Measurements from ENCODE around the gene PYGO2.
"Not testable (repeated sequence)": the region's sequence is repeated elsewhere in the genome, so short reads cannot be mapped to it uniquely, and the experiment has no call there.

The PYGO2 gene

DNA sequence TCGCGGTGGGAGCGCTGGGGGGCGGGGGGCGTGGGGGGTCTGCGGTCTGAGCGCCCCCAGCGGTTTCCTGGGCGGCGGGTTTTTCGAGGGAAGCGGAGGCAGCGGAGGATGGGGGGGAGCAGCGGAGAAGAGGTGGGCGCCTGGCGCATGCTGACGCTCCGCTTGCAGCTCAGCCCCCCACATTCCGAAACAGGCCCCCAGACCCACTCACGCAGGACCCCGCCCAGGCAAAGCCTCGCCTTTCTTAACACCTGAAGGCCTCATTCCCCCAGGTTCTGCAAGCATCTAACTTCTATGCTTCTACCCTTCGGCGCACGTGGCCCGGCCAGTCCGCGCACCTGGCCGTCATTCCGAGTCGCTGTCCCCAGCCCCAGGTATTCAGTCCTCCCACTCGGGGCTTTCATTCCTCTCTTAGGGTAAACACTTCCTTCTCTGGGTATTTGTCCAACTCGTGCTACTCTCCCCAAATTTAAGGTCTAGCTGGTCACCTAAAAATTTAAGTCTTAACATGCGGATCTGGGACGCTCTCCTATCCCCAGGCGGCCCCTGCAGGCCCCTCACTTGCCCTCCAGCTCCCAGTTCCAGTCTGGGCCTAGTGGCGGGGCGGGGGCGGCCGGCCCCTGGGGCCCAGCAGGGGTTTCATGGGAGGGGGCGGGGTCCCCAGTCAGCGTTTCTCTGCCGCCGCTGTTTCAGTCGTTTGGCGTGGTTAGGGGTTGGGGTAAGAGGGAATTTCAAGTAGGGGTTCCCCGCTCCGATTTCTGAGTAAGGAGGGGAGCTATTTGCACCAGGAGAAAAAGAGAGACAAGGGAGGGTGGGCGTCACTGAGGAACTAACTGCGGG, 38.2 kb upstream of the PYGO2 start:
- DNase-seq = peak; percentile 65

DNA sequence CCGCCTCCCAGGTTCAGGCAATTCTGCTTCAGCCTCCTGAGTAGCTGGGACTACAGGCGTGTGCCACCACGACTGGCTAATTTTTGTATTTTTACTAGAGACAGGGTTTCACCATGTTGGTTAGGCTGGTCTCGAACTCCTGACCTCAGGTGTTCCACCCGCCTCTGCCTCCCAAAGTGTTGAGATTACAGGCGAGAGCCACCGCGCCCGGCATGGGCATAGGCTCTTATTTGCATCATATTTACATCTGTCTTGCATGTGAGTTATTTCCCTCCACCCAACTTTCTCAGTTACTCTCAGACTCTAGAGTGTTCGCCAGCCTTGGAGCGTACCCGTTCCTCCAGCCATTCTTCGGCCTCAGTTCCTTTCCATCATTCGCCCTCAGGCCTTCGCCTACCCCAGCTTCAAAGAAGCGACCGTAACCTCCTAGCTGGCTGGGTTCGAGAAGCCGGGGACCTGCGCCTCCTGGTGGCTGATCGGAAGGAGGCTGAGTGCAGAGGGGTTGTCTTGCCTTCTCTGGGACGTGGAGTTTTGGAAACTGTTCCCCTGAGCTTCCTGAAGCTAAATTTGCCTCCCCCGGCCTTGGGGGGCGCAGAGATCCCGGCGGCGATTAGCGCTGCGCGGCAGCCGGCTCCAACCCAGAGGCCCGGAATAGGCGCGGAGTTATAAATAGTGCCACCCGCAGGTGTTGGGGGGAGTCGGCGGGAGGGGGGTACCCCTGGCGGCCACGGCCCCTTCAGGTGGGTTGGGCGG, 37.4 kb upstream of the PYGO2 start:
- DNase-seq = peak; percentile 91

DNA sequence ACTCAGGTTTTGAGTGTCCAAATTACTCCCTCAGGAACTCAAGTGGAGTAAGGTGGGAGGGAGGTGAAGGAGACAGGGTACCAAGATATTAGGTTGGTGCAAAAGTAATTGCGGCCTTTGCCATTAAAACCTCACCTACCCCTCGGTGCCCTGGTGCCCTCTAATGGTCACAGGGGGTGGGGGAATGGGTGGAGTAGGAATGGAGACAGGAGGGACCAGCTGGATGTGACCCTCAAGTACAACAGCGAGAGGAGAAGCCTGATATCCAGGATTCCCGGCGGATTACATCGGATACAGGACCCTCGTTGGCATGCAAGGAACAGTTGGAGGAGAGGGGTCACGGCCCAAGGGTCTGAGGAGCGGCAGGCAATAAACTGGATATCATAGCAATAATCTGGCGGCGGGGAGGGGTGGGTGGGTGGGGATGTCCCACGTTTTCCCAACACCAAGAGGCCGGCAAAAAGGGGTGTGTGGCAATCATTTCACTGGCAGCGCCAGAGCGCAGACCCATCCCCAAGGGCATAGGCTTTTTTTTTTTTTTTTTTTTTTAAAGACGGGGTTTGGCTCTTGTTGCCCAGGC, 36.7 kb upstream of the PYGO2 start:
- no peak for DNase-seq

DNA sequence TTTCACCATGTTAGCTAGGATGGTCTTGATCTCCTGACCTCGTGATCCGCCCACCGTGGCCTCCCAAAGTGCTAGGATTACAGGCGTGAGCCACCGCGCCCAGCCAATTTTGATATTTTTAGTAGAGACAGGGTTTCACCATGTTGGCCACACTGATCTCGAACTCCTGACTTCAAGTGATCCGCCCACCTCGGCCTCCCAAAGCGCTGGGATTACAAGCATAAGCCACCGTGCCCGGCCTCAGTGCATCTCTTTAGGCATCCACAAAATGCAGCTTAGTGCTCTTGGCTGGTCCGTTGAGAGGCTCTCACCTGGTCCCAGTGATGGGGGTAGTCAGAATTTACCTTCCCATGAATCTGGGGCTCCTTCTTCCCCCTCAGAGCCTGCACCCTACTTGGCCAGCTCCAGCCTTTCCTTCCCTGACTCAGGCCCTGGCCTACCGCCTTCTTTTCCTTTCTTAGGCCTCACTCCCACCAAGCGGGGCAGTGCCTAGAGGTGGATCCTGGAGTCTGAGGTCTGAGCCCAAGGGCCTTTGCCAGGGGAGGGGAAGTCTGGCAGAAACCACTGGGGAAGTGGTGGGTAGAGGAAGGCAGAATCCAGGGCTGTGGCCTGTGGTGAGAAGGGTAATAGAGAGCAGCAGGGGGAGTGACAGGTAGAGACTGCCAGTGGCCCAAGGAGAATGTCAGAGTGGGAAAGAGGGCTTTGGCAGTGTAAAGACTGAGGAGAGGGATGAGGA, 35.6 kb upstream of the PYGO2 start:
- no peak for DNase-seq

DNA sequence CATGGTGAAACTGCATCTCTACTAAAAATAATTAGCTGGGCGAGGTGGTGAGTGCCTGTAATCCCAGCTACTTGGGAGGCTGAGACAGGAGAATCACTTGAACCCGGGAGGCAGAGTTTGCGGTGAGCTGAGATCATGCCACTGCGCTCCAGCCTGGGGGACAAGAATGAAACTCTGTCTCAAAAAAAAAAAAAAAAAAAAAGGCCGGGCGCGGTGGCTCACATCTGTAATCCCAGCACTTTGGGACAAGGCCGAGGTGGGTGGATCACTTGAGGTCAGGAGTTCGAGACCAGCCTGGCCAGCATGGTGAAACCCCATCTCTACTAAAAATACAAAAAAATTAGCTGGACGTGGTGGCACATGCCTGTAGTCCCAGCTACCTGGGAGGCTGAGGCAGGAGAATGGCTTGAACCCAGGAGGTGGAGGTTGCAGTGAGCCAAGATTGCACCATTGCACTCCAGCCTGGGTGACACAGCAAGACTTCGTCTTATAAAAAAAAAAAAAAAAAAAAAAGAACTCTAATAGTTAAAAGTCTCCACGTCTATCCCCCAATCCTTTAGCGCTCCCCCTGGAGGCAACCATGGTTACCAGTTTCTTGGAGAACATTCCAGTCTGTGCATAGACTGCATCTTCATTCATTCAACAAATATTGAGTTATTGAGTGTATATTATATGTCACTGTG, 33.9 kb upstream of the PYGO2 start:
- peak; percentile 55 for DNase-seq

DNA sequence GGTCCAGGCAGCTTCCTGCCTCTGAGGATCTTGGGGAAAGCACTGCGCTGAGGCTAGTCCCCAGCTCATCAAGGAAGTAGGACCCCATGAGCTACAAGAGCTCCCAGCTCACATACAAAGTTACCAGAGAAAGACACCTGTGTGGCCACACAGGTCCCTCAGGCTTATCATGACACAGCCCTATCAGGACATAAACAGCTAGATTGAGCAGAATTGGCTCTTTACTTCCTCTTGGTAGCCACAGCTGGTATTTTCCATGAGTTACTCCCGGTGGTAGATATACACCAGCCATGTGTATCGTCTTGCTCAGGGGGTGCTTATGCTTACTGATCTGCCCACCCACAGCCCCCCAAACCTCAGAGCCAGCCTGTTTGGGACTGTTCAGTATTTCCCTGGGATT, 33.0 kb upstream of the PYGO2 start:
- no peak for DNase-seq

DNA sequence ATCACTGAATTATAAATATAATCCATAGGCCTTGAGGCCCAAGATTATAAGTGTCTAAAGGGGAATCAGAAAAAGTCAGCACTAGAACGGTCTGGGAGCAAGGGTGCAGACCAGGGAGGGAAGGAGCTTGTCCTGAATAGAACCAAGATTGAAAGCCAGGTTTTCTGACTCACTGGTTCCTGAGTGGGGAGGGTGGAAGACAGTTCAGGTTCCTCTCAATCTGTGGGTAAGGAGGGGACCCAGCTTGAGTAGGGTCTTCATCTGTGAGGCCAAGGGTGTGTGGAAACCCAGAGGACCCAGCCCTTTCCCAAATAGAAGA, 32.6 kb upstream of the PYGO2 start:
- DNase-seq = no peak

DNA sequence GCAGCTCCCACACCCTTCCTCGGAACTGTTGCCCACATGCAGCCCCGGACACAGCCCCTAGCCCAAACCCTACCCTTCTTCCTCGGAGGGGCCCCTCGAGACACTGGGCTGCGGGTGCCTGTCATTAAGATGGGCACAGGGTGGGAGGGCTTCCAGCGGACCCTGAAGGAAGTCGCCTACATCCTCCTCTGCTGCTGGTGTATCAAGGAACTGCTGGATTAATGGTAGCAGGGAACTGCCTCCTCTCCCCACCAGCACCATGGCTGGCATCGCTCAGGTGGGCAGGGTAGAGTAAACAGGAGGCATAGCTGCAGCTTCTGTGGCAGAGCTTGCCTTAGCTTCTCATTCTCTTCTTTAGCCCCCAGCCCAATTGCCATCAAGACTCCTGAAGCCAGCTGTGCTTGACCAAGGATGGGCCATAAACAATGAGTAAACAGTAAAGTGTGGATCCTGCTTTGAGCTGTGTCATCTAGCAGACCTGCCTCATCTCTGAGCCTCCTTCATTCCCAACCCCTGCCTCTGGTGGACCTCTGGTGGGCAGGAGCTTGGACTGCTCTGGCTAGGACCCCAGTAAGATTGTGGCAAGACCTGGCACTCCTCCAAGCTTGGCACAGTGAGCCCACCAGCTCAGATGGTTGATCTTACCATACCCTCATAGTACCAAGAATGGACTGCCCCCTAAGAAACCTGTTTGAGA, 32.1 kb upstream of the PYGO2 start, which contains the start of gene LENEP:
Gene LENEP, plus strand, starts transcription at position 15 of the 697 bp plus-strand sequence. Its CDS starts 22 bp downstream, at position 37.
- DNase-seq = no peak

DNA sequence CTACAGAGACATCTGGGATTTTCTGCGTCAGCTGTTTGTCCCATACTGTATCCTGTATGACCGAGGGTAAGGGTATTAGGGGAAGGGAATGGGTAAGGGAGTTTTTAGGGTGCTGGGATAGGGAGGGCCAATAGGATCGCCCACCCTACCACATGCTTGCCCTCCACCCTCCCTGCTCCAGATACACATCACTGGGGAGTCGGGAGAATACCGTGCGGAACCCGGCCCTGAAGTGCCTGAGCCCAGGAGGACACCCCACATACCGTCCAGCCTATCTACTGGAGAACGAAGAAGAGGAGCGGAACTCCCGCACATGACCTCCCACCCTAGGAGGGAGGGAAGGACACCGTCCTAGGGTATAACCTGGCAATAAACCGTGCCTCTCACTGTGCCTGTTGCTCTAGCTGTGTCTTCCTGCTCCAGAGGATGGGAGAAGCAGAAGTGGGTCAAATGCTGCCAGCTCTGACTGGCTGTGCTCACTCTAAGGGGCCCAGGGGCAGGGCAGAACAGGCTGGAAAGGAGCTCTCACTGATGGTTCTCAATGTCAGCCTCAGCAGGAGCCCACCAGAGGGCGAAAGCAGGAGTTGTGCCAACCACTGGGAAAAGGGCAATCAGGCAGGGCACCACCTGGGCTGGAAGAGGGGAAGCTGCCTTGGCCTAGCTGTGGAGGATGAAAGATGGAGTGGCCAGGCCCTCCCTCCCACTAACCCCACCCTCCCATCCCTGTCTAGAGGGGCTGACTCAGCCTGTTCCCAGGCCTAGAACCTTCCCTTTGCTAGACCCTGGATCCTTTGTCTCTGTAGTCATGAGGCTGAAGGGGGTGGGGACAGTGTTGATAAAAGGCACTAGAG, 31.4 kb upstream of the PYGO2 start:
- DNase-seq = peak; percentile 28

DNA sequence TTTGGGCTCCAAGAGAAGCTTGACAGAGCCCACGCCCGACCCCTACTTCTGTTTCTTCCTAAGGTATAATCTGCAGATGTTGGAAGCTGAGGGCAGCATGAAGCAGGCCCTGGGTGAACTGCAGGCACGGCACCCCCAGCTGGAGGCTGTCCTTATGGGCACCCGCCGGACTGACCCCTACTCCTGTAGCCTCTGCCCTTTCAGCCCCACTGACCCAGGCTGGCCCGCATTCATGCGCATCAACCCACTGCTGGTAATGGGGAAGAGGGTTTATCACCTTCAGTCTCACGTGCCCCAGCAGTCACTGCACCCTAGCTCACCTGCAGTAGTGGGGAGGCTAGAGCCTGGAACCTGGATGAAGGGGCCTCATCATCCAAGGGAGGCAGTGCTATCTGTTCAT, 28.7 kb upstream of the PYGO2 start:
- no peak for DNase-seq

DNA sequence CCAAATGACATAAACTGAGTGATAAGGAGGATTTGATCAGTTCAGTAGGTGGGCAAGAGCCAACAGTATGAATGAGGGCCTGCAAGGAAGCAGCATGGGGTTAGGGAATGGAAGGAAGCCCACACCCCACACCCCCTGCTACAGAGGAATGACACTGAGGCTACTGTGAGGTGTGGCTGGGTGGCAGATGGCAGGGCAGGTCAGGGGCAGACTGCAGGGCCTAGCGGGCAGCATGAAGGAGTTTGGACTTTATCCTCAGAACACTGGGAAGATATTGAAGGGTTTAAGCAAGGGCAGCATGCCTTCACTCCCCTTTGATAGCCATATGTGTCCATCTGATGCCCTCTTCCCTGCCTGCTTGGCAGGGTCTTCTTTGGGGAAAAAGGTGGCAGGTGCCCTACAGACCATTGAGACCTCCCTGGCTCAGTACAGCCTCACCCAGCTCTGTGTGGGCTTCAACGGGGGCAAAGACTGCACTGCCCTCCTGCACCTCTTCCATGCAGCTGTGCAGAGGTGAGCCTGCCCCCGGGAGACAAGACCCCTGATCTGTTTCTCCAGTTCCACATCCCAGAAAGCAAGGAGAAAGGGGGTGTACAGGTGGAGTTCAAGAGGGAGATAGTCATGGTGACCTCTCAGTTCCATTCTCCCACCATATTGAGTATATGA, 27.7 kb upstream of the PYGO2 start:
- DNase-seq = no peak

DNA sequence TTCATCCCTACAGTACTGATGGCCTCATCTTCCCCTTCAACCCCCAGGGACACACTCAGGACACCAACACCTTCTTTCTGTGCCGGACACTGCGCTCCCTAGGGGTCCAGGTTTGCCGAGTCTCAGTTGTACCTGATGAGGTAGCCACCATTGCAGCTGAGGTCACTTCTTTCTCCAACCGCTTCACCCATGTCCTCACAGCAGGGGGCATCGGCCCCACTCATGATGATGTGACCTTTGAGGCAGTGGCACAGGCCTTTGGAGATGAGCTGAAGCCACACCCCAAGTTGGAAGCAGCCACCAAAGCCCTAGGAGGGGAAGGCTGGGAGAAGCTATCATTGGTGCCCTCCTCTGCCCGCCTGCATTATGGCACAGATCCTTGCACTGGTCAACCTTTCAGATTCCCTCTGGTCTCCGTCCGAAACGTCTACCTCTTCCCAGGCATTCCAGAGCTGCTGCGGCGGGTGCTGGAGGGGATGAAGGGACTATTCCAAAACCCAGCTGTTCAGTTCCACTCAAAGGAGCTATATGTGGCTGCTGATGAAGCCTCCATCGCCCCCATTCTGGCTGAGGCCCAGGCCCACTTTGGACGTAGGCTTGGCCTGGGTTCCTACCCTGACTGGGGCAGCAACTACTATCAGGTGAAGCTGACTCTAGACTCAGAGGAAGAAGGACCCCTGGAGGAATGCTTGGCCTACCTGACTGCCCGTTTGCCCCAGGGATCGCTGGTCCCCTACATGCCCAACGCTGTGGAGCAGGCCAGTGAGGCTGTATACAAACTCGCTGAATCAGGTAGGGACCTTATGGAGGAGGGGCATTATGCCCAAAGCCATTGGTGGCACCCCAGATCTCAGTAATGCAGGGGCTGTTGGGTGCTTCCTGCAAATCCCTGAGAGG, 26.7 kb upstream of the PYGO2 start:
- no peak for DNase-seq

DNA sequence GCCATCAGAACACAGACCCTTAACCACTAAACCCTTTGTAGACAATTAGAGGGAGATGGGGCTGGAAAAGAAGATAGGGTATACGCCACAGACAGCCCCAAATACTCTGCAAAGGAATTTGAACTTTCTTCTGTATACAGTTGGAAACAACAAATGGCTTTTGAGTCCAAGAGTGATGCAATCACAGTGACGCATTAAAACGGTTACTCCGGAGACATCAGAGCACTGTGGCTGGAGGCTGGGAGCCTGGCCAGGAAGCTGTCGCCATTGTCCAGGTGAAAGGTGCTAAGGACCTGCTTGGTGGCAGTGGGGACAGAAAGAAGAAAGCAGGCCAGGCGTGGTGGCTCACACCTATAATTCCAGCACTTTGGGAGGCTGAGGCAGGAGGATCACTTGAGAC, 25.7 kb upstream of the PYGO2 start:
- no peak for DNase-seq

DNA sequence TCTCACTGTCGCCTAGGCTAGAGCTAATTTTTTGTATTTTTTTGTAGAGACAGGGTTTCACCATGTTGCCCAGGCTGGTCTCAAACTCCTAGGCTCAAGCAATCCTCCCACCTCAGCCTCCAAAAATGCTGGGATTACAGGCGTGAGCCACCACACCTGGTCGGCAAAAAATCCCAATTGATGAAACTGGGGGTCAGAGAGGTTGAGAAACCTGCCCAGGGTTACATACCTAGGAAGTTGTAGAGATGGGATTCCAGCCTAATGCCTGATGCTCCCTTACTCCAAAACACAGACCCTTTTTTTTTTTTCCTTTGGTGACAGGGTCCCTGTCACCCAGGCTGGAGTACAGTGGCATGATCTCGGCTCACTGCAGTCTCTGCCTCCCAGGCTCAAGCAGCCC, 25.2 kb upstream of the PYGO2 start:
- not testable (repeated sequence) for DNase-seq

DNA sequence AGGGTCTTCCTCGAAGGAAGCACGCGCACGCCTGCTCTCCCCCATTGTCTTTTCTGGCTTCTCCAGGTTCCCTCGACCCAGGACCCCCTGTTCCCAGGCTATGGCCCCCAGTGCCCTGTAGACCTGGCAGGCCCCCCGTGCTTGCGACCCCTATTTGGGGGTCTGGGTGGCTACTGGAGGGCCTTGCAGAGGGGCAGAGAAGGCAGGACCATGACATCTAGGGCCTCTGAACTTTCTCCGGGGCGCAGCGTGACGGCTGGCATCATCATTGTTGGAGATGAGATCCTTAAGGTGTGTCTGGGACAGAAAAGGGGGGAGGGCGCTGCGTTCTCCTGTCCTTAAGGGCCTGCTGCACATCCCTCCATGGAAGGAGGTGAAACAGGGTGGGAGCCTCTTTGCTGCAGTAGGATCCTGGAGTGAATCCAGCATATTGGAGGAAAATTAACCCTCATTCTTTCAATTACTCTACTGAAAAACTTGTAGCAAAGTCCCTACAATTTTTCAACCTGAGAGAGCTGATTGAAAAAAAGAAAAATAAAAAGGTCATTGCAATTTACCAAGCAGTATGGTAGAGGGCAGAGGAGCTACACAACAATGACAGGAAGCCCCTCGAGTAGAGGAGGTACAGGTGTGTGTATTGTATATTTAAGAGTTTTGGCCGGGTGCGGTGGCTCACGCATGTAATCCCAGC, 22.3 kb upstream of the PYGO2 start:
- DNase-seq = no peak

DNA sequence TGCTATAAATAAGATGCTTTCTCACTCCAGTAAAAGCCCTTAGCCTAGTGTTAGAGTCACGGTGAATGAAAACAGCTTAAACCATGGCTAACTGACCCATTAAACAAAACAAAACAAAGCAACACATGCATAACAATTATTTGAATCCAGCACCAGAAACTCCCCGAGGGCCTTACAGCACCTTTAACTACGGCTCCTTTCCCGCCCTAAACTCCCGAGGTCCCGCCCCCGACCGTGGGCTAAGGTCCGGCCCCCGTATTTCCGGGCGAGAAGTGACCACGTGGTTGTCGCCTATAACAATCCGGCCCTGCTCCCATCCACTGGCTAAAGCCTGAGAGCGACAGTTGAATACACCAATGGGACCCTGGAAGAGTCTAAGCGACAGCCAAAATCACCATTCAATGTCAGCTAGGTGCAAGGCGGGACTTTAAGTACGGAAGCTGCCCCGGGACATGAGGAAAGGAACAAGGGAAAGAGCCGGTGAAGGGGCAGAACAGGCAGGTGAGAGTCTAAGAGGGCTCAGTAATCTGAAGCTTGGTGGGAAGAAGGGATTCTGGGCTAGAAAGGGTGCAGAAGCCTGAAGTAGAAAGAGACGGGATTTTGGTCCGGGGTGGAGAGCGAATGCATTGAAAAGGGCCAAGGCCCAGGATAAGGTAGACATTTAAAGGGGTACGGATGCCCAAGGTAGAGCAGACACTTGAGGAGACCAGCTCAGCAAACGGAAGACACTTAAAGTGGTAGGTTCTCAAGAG, 21.5 kb upstream of the PYGO2 start, which contains the start of gene FLAD1:
Gene FLAD1, plus strand, starts transcription at position 448 of the 752 bp plus-strand sequence. CDS start 351 bp downstream, outside the sequence.
- peak; percentile 100 for DNase-seq

DNA sequence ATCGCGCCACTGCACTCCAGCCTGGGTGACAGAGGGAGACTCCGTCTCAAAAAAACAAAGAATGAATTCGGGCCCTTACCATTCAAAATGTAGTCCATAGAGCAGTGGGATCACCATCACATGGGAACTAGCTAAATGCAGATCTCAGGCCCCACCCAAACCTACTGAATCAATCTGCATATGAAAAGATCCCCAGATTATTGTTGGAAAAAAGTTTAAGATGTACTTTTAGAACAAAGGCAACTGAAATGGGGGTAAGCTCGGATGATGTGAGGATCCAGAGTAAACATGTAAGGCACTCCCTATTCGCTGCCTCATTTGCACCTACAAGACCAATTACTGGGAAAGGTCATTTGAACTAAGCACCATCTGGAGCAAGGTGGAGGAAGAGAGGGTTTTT, 20.8 kb upstream of the PYGO2 start:
- peak; percentile 58 for DNase-seq

DNA sequence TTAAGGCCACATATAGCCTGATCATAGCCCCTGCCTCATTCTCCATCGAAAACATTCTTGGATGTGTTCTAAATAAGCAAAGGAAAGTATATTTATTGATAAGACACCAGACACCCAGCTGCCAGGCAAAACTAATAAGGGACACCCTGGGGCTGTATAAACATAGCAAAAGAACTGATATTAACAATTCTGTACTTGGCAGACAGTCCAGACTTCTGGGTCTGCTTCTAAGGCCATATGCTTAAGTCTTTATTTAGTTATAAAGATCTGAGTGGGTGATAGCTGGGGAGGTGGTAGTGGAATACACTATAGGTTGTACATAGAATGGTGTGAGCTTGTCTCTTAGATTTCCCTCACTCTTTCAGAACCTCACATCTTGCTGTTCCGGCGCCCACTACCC, 16.8 kb upstream of the PYGO2 start:
- no peak for DNase-seq
